HG03139 (cell line): Measurements from ENCODE around the gene CST7.
A peak's percentile ranks its signal among the peaks of the same experiment; 100 is the strongest.
"Not testable (repeated sequence)": the region's sequence is repeated elsewhere in the genome, so short reads cannot be mapped to it uniquely, and the experiment has no call there.

Source experiments
- ATAC-seq: cut with Tn5 transposase; IDR thresholded peaks from one replicate; pipeline ENCODE4 v1.9.1; 2021; ENCODE audit not compliant: unreplicated experiment

CST7 gene

GRCh38 chr20:24948939-24949679 lies at the start of gene CST7:
TSS of gene CST7 (plus strand) at chr20:24949269. CDS start at chr20:24949506, 237 bp downstream.
- peak; percentile 52 for ATAC-seq

GRCh38 chr20:24906806-24907205 lies 42.3 kb upstream of the CST7 start:
- no peak for ATAC-seq

- ATAC-seq, result no peak
Observed at GRCh38 chr20:24908642-24909041, 40.4 kb upstream of the CST7 start.

GRCh38 chr20:24909086-24909780 lies 39.8 kb upstream of the CST7 start:
- no peak for ATAC-seq

- ATAC-seq, result no peak
Observed at GRCh38 chr20:24909861-24910260, 39.2 kb upstream of the CST7 start.

- ATAC-seq, result no peak
Observed at GRCh38 chr20:24910461-24910860, 38.6 kb upstream of the CST7 start.

- no peak for ATAC-seq
Observed at GRCh38 chr20:24911461-24911860, 37.6 kb upstream of the CST7 start.

- no peak for ATAC-seq
Observed at GRCh38 chr20:24912397-24913075, 36.5 kb upstream of the CST7 start.

- ATAC-seq, result no peak
Observed at GRCh38 chr20:24913076-24913628, 35.9 kb upstream of the CST7 start.

- ATAC-seq, result no peak
Observed at GRCh38 chr20:24914388-24915241, 34.5 kb upstream of the CST7 start.

- no peak for ATAC-seq
Observed at GRCh38 chr20:24915440-24915839, 33.6 kb upstream of the CST7 start.

- ATAC-seq, result no peak
Observed at GRCh38 chr20:24915892-24916291, 33.2 kb upstream of the CST7 start.

GRCh38 chr20:24916412-24916811 lies 32.7 kb upstream of the CST7 start:
- no peak for ATAC-seq

GRCh38 chr20:24917056-24917455 lies 32.0 kb upstream of the CST7 start:
- no peak for ATAC-seq

GRCh38 chr20:24917797-24918578 lies 31.1 kb upstream of the CST7 start:
- ATAC-seq, result no peak

GRCh38 chr20:24918579-24919566 lies 30.2 kb upstream of the CST7 start:
- ATAC-seq, result no peak

- not testable (repeated sequence) for ATAC-seq
Observed at GRCh38 chr20:24919665-24920064, 29.4 kb upstream of the CST7 start.

- ATAC-seq, result not testable (repeated sequence)
Observed at GRCh38 chr20:24920706-24921105, 28.4 kb upstream of the CST7 start.

- ATAC-seq, result not testable (repeated sequence)
Observed at GRCh38 chr20:24929259-24929658, 19.8 kb upstream of the CST7 start.
